Measurements from ENCODE around the gene NUP58. TPM values are rescaled to one million over a fixed set of nuclear protein-coding genes. Genes with fewer than 3 reads are reported as not detected.

Gene NUP58
- total RNA-seq, 1 donor, result 96.3 TPM

GRCh38 chr13:25371875-25372283, 70.5 kb downstream of the NUP58 start, which contains the start of gene ATP8A2:
Gene ATP8A2, plus strand, starts transcription at chr13:25371974. Its CDS starts 239 bp downstream, at chr13:25372213.
- H3K4me3 ChIP-seq (ENCODE audit: low read depth, low read length), result peak within 1 kb of the TSS; percentile 37
- DNase-seq (ENCODE audit: low read depth), result no peak
- TF ChIP-seq CTCF (IDR thresholded peaks at IDR 0.05; ENCODE audit: insufficient read depth, low read depth, low read length), result no peak

DNA sequence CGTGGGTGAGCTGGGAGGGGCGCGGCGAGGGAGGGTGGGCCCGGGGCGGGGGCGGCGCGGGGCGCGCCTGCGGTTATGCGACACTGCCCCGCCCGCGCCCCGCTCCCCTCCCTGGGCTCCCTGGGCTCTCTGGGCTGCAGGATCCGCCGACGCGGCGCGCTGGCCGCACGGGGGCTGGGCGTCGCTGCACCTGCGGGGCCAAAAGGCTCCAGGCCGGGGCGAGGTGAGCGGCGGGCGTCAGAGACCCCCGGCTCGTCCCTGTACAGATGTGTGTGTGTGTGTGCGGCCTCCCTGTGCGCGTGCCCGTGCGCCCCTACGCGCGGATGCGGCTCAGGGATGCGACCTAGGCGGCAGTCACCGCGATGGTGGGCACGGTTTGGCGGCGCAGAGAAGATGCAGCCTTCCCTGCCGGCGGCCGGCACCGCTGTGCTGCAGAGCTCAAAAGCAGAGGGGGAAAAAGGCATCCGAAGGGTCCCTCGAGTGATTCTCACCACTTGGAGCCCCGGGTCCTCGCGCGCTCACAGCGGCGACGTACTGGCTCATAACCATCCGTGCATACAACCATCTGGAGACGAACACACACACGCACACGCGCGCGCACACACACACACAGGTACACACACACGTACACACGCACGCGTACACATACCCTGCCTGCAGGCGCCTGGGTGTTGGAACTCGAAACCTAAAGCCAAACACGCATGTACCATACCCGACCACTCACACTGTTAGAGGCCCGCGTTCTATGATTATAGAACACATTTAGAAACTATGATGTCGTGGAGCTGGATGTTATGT, 71.1 kb downstream of the NUP58 start:
- TF ChIP-seq CTCF (IDR thresholded peaks at IDR 0.05; ENCODE audit: insufficient read depth, low read depth, low read length), result no peak
- DNase-seq (ENCODE audit: low read depth), result no peak
- H3K4me3 ChIP-seq (ENCODE audit: low read depth, low read length), result peak overlapping the region; percentile 37

- no peak overlapping the region for H3K4me3 ChIP-seq (ENCODE audit: low read depth, low read length)
- DNase-seq (ENCODE audit: low read depth), result peak; percentile 57
- peak; percentile 76 for TF ChIP-seq CTCF (IDR thresholded peaks at IDR 0.05; ENCODE audit: insufficient read depth, low read depth, low read length)
Observed at GRCh38 chr13:25375727-25376358, 74.4 kb downstream of the NUP58 start.

DNA sequence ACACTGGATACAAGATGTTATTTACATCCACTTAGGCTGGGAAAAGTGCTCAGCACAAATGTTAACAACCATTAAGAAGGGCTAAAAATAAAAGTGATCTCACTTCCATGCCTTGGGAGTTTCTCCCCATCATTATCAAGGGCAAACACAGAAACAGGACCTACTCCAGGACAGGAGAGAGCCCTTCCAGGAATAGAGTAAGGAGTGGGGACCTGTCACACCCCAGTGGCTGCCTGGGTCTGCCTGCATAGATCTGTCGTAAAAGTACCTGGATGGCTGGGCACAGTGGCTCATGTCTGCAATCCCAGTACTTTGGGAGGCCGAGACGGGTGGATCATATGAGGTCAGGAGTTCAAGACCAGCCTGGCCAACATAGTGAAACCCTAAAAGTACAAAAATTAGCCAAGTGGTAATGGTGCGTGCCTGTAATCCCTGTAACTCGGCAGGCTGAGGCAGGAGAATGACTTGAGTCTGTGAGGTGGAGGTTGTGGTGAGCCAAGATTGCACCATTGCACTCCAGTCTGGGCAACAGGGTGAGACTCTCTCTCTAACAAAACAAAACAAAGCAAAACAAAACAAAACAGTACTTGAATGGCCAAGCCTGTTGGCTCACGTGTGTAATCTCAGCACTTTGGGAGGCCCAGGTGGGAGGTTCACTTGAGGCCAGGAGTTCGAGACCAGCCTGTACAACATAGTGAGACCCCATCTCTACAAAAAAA, 76.0 kb downstream of the NUP58 start:
- DNase-seq (ENCODE audit: low read depth), result no peak
- TF ChIP-seq CTCF (IDR thresholded peaks at IDR 0.05; ENCODE audit: insufficient read depth, low read depth, low read length), result no peak
- no peak overlapping the region for H3K4me3 ChIP-seq (ENCODE audit: low read depth, low read length)

- no peak for TF ChIP-seq CTCF (IDR thresholded peaks at IDR 0.05; ENCODE audit: insufficient read depth, low read depth, low read length)
- H3K4me3 ChIP-seq (ENCODE audit: low read depth, low read length), result no peak overlapping the region
- DNase-seq (ENCODE audit: low read depth), result no peak
Observed at GRCh38 chr13:25378528-25378927, 77.1 kb downstream of the NUP58 start.

- DNase-seq (ENCODE audit: low read depth), result no peak
- no peak for TF ChIP-seq CTCF (IDR thresholded peaks at IDR 0.05; ENCODE audit: insufficient read depth, low read depth, low read length)
- H3K4me3 ChIP-seq (ENCODE audit: low read depth, low read length), result no peak overlapping the region
Observed at GRCh38 chr13:25379011-25379410, 77.6 kb downstream of the NUP58 start.

All from fibroblast of villous mesenchyme (primary cell).